Left forelimb (tissue), 1 donor: Measurements from ENCODE around the gene TMPRSS7.
"Not testable (repeated sequence)": the region's sequence is repeated elsewhere in the genome, so short reads cannot be mapped to it uniquely, and the experiment has no call there.

Experiments used
- DNase-seq: peaks from one replicate; pipeline ENCODE4 v3.0.0-alpha.2; 2018; ENCODE audit warnings: low spot score

TMPRSS7 gene

GRCh38 chr3:112012205-112012992 lies 22.1 kb upstream of the TMPRSS7 start:
- no peak for DNase-seq

GRCh38 chr3:112013058-112013783 lies 21.3 kb upstream of the TMPRSS7 start:
- peak; percentile 73 for DNase-seq

- DNase-seq: no peak
Measured at GRCh38 chr3:112013784-112014143, 20.8 kb upstream of the TMPRSS7 start.

GRCh38 chr3:112017091-112017490 lies 17.4 kb upstream of the TMPRSS7 start:
- DNase-seq: no peak

- no peak for DNase-seq
Measured at GRCh38 chr3:112018712-112019111, 15.8 kb upstream of the TMPRSS7 start.

- no peak for DNase-seq
Measured at GRCh38 chr3:112019716-112020115, 14.8 kb upstream of the TMPRSS7 start.

GRCh38 chr3:112020674-112021085 lies 13.9 kb upstream of the TMPRSS7 start:
- DNase-seq: no peak

GRCh38 chr3:112027142-112027541 lies 7.4 kb upstream of the TMPRSS7 start:
- no peak for DNase-seq

GRCh38 chr3:112027826-112028225 lies 6.7 kb upstream of the TMPRSS7 start:
- no peak for DNase-seq

GRCh38 chr3:112030901-112031300 lies 3.6 kb upstream of the TMPRSS7 start:
- no peak for DNase-seq

GRCh38 chr3:112032098-112032731 lies 2.3 kb upstream of the TMPRSS7 start:
- no peak for DNase-seq

- DNase-seq: no peak
Measured at GRCh38 chr3:112035241-112035640, 705 bp downstream of the TMPRSS7 start.

- DNase-seq: not testable (repeated sequence)
Measured at GRCh38 chr3:112037194-112037593, 2.7 kb downstream of the TMPRSS7 start.

GRCh38 chr3:112038863-112039262 lies 4.3 kb downstream of the TMPRSS7 start:
- no peak for DNase-seq

- no peak for DNase-seq
Measured at GRCh38 chr3:112041321-112041720, 6.8 kb downstream of the TMPRSS7 start.

GRCh38 chr3:112042842-112043280 lies 8.3 kb downstream of the TMPRSS7 start:
- no peak for DNase-seq

GRCh38 chr3:112043621-112044201 lies 9.2 kb downstream of the TMPRSS7 start:
- no peak for DNase-seq

GRCh38 chr3:112046599-112046998 lies 12.1 kb downstream of the TMPRSS7 start:
- no peak for DNase-seq

GRCh38 chr3:112047264-112047663 lies 12.7 kb downstream of the TMPRSS7 start:
- DNase-seq: no peak

GRCh38 chr3:112048911-112049310 lies 14.4 kb downstream of the TMPRSS7 start:
- DNase-seq: no peak

GRCh38 chr3:112053229-112053628 lies 18.7 kb downstream of the TMPRSS7 start:
- DNase-seq: no peak

- DNase-seq: no peak
Measured at GRCh38 chr3:112056451-112056929, 22.0 kb downstream of the TMPRSS7 start.
